HepG2 (cell line): ENCODE results near the gene ARMH2. TPM values are rescaled to one million over a fixed set of nuclear protein-coding genes. Genes with fewer than 3 reads are reported as not detected.

Experiments used
- BRD4 ChIP-seq: sonication (generic); formaldehyde crosslinking; IDR thresholded peaks from 2 replicates; pipeline ENCODE4 v1.4.0; 2020; ENCODE audit warnings: missing genetic modification reagents
- EEA1 ChIP-seq: sonication (generic); formaldehyde crosslinking; IDR thresholded peaks from 2 replicates; pipeline ENCODE4 v1.5.1; 2020; ENCODE audit warnings: mild to moderate bottlenecking, missing genetic modification reagents, borderline replicate concordance
- FOXC1 ChIP-seq: sonication (generic); formaldehyde crosslinking; IDR thresholded peaks from 2 replicates; pipeline ENCODE4 v1.8.0; 2022; ENCODE audit warnings: mild to moderate bottlenecking, missing genetic modification reagents, borderline replicate concordance
- HHEX ChIP-seq: IDR thresholded peaks from 2 replicates; pipeline ENCODE4 v1.6.1; 2016; ENCODE audit warnings: control low read depth
- HNRNPUL1 ChIP-seq: fragments of 200-400 bp; formaldehyde crosslinking; IDR thresholded peaks from 2 replicates; pipeline ENCODE4 v1.6.1; 2017; ENCODE audit warnings: low read depth, mild to moderate bottlenecking, low read length, moderate library complexity
- KLF16 ChIP-seq, 2 experiments: sonication (generic) in 1 of 2; formaldehyde crosslinking in 1 of 2; IDR thresholded peaks; 2 replicates each; pipeline versions ENCODE4 v1.6.1 to v1.8.0; 2016 to 2023; ENCODE audit warnings: missing genetic modification reagents in 2 of 2, missing compliant biosample characterization in 1 of 2
- MIXL1 ChIP-seq: IDR thresholded peaks from 2 replicates; pipeline ENCODE4 v1.6.1; 2016
- NCOA2 ChIP-seq: sonication (generic); formaldehyde crosslinking; IDR thresholded peaks from 2 replicates; pipeline ENCODE4 v1.8.0; 2022; ENCODE audit warnings: inconsistent platforms
- TBX3 ChIP-seq: fragments of 450-650 bp; IDR thresholded peaks from 2 replicates; pipeline ENCODE4 v1.6.1; 2017; ENCODE audit warnings: antibody characterized with exemption, mild to moderate bottlenecking, inconsistent platforms, borderline replicate concordance
- TMF1 ChIP-seq: sonication (generic); formaldehyde crosslinking; IDR thresholded peaks from 2 replicates; pipeline ENCODE4 v1.8.1; 2022; ENCODE audit warnings: low read depth, missing genetic modification reagents
- ZMAT3 ChIP-seq: sonication (generic); formaldehyde crosslinking; conservative IDR thresholded peaks from 2 replicates; pipeline ENCODE4 v1.7.0; 2021; ENCODE audit warnings: missing genetic modification reagents
- ZMYM4 ChIP-seq: sonication (generic); formaldehyde crosslinking; IDR thresholded peaks from 2 replicates; pipeline ENCODE4 v1.8.1; 2023; ENCODE audit warnings: mild to moderate bottlenecking, missing genetic modification reagents
- ZNF256 ChIP-seq: sonication (generic); formaldehyde crosslinking; conservative IDR thresholded peaks from 2 replicates; pipeline ENCODE4 v1.4.0; 2020; ENCODE audit warnings: missing genetic modification reagents
- ZNF331 ChIP-seq: sonication (generic); formaldehyde crosslinking; IDR thresholded peaks from 2 replicates; pipeline ENCODE4 v1.4.0; 2020; ENCODE audit warnings: missing genetic modification reagents
- ZNF367 ChIP-seq: sonication (generic); formaldehyde crosslinking; IDR thresholded peaks from 2 replicates; pipeline ENCODE4 v1.4.0; 2020; ENCODE audit warnings: missing genetic modification reagents, borderline replicate concordance
- ZNF614 ChIP-seq: IDR thresholded peaks from 2 replicates; pipeline ENCODE4 v1.6.1; 2018; ENCODE audit warnings: missing biosample characterization, missing genetic modification reagents, inconsistent platforms, borderline replicate concordance
- ZNF724P ChIP-seq: sonication (generic); formaldehyde crosslinking; IDR thresholded peaks from 2 replicates; pipeline ENCODE4 v1.8.0; 2022; ENCODE audit warnings: missing genetic modification reagents, borderline replicate concordance
- ZNF782 ChIP-seq: sonication (generic); formaldehyde crosslinking; IDR thresholded peaks from 2 replicates; pipeline ENCODE4 v1.4.0; 2020; ENCODE audit warnings: missing genetic modification reagents, mild to moderate bottlenecking, borderline replicate concordance
- ZSCAN22 ChIP-seq: sonication (generic); formaldehyde crosslinking; IDR thresholded peaks from 2 replicates; pipeline ENCODE4 v1.4.0; 2020; ENCODE audit warnings: mild to moderate bottlenecking, missing genetic modification reagents
- ZSCAN31 ChIP-seq: sonication (generic); formaldehyde crosslinking; IDR thresholded peaks from 2 replicates; pipeline ENCODE4 v1.5.0; 2020; ENCODE audit warnings: low read depth, mild to moderate bottlenecking, missing genetic modification reagents
- polyA plus RNA-seq, 8 experiments: library from polyadenylated mRNA; depleted of rRNA in 3 of 8; stranded (reverse) in 7 of 8; unstranded in 1 of 8; fragments of >200 nt; fragmentation: Illumina TruSeq in 4 of 8; extraction: Trizol in 4 of 8; gene quantifications; 2 replicates each; pipeline versions ENCODE4 v1.2.1 to v1.2.3, GENCODE V29; 2011 to 2016; ENCODE audit warnings: low read depth in 4 of 8, missing spikeins in 1 of 8, mixed read lengths in 1 of 8; ENCODE audit not compliant: insufficient read depth in 1 of 8
- total RNA-seq, 5 experiments: library from RNA; depleted of rRNA; stranded (reverse); fragments of >200 nt; fragmentation: Illumina TruSeq; extraction: Trizol; gene quantifications; 2 replicates each; pipeline ENCODE4 v1.2.3, GENCODE V29; 2016; ENCODE audit warnings: low read depth in 1 of 5
- TF ChIP-seq, protein P1 (sequence below), 2 experiments: IDR thresholded peaks; 2 replicates each; pipeline ENCODE4 v1.6.1; 2011 to 2012; ENCODE audit warnings: low read length in 2 of 2, borderline replicate concordance in 1 of 2, low read depth in 1 of 2, mild to moderate bottlenecking in 1 of 2, moderate library complexity in 1 of 2
- TF ChIP-seq, protein P2 (sequence below): sonication (generic); formaldehyde crosslinking; IDR thresholded peaks from 2 replicates; pipeline ENCODE4 v1.4.0; 2020; ENCODE audit warnings: missing genetic modification reagents
- TF ChIP-seq, protein P3 (sequence below): IDR thresholded peaks from 2 replicates; pipeline ENCODE4 v1.6.1; 2016; ENCODE audit warnings: low read depth
- TF ChIP-seq, protein P4 (sequence below): sonication (generic); formaldehyde crosslinking; IDR thresholded peaks from 2 replicates; pipeline ENCODE4 v1.5.0; 2020; ENCODE audit warnings: missing genetic modification reagents

Gene ARMH2
- total and polyA plus RNA-seq, 2 of the 13 experiments (the other 11 are each of a cell fraction or from before 2014, with no cell fraction given): not detected

DNA sequence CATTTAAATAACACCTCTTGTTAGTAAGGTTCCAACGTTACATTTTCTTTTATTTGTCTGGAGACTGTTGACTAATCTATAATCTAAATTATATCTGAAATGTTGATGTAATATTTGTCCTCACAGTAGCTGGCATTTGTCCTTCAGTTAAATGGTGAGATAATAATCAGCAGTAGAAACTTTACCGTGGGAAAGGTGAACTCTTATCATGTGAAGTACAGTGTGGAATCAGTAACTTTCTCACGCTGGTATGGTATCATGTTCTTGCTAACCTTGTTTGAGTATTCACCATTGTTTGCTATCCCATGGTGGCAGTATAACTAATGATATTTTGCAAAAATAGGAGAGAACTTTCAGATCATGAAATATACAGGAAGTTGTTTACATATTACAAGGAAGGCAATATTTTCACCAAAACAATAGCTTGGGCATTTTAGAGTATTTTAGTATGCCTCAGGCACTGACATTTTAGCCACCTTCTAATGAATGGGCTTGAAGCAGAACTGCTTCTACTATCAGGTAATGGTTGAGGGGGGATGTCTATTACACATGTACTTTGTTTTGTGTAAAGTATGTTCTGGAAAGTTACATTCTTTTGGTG, 19.2 kb downstream of the ARMH2 start (continued):
- no peak for TF ChIP-seq HHEX (CRISPR knock-in tag)
- TF ChIP-seq ZNF256 (CRISPR knock-in tag): no peak
- no peak for TF ChIP-seq BRD4 (CRISPR knock-in tag)
- TF ChIP-seq ZNF367 (CRISPR knock-in tag): no peak
- peak; percentile 24; the same call in 1 of the 2 replicates for TF ChIP-seq ZMYM4 (CRISPR knock-in tag)
- peak; percentile 49; the same call in 1 of the 2 replicates for TF ChIP-seq NCOA2 (CRISPR knock-in tag)
- TF ChIP-seq FOXC1: no peak
- TF ChIP-seq TBX3: peak; percentile 37; the same call in 1 of the 2 replicates
- TF ChIP-seq, protein P1, sequence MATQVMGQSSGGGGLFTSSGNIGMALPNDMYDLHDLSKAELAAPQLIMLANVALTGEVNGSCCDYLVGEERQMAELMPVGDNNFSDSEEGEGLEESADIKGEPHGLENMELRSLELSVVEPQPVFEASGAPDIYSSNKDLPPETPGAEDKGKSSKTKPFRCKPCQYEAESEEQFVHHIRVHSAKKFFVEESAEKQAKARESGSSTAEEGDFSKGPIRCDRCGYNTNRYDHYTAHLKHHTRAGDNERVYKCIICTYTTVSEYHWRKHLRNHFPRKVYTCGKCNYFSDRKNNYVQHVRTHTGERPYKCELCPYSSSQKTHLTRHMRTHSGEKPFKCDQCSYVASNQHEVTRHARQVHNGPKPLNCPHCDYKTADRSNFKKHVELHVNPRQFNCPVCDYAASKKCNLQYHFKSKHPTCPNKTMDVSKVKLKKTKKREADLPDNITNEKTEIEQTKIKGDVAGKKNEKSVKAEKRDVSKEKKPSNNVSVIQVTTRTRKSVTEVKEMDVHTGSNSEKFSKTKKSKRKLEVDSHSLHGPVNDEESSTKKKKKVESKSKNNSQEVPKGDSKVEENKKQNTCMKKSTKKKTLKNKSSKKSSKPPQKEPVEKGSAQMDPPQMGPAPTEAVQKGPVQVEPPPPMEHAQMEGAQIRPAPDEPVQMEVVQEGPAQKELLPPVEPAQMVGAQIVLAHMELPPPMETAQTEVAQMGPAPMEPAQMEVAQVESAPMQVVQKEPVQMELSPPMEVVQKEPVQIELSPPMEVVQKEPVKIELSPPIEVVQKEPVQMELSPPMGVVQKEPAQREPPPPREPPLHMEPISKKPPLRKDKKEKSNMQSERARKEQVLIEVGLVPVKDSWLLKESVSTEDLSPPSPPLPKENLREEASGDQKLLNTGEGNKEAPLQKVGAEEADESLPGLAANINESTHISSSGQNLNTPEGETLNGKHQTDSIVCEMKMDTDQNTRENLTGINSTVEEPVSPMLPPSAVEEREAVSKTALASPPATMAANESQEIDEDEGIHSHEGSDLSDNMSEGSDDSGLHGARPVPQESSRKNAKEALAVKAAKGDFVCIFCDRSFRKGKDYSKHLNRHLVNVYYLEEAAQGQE (IDR thresholded peaks at IDR 0.05; ENCODE audit: borderline replicate concordance in 1 of 2, low read depth in 1 of 2, low read length in 2 of 2): no peak
- no peak for TF ChIP-seq EEA1 (CRISPR knock-in tag)
- TF ChIP-seq KLF16 (CRISPR knock-in tag; IDR thresholded peaks at IDR 0.05): 0 out of 4 replicates have a peak, but pooled peaks of 1 of the 2 experiments have one; percentile 9
- no peak for TF ChIP-seq ZNF782 (CRISPR knock-in tag)
- TF ChIP-seq, protein P2, sequence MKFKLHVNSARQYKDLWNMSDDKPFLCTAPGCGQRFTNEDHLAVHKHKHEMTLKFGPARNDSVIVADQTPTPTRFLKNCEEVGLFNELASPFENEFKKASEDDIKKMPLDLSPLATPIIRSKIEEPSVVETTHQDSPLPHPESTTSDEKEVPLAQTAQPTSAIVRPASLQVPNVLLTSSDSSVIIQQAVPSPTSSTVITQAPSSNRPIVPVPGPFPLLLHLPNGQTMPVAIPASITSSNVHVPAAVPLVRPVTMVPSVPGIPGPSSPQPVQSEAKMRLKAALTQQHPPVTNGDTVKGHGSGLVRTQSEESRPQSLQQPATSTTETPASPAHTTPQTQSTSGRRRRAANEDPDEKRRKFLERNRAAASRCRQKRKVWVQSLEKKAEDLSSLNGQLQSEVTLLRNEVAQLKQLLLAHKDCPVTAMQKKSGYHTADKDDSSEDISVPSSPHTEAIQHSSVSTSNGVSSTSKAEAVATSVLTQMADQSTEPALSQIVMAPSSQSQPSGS: peak; percentile 35; the same call in 1 of the 2 replicates
- no peak for TF ChIP-seq ZSCAN22 (CRISPR knock-in tag)
- TF ChIP-seq, protein P3, sequence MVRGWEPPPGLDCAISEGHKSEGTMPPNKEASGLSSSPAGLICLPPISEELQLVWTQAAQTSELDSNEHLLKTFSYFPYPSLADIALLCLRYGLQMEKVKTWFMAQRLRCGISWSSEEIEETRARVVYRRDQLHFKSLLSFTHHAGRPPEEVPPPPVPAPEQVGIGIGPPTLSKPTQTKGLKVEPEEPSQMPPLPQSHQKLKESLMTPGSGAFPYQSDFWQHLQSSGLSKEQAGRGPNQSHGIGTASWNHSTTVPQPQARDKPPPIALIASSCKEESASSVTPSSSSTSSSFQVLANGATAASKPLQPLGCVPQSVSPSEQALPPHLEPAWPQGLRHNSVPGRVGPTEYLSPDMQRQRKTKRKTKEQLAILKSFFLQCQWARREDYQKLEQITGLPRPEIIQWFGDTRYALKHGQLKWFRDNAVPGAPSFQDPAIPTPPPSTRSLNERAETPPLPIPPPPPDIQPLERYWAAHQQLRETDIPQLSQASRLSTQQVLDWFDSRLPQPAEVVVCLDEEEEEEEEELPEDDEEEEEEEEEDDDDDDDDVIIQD (CRISPR knock-in tag): 0 out of 2 replicates have a peak, but pooled peaks have one; percentile 37
- no peak for TF ChIP-seq ZNF614 (CRISPR knock-in tag)
- peak; percentile 44; the same call in 1 of the 2 replicates for TF ChIP-seq MIXL1 (CRISPR knock-in tag)
- no peak for TF ChIP-seq HNRNPUL1
- no peak for TF ChIP-seq TMF1 (CRISPR knock-in tag)
- no peak for TF ChIP-seq ZMAT3
- TF ChIP-seq, protein P4, sequence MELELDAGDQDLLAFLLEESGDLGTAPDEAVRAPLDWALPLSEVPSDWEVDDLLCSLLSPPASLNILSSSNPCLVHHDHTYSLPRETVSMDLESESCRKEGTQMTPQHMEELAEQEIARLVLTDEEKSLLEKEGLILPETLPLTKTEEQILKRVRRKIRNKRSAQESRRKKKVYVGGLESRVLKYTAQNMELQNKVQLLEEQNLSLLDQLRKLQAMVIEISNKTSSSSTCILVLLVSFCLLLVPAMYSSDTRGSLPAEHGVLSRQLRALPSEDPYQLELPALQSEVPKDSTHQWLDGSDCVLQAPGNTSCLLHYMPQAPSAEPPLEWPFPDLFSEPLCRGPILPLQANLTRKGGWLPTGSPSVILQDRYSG (CRISPR knock-in tag): no peak
- TF ChIP-seq ZNF331 (CRISPR knock-in tag): peak; percentile 37; the same call in 1 of the 2 replicates
- TF ChIP-seq ZSCAN31 (CRISPR knock-in tag): no peak
- no peak for TF ChIP-seq ZNF724P (CRISPR knock-in tag)
